ENCODE data around the gene RHBDL2. TPM values are rescaled to one million over a fixed set of nuclear protein-coding genes. Genes with fewer than 3 reads are reported as not detected.

Gene RHBDL2
- total RNA-seq, 2 experiments from 2014 or later: not detected

- DNase-seq: no peak
- no peak overlapping the region for H3K27ac Mint-ChIP-seq
- ChIA-PET CTCF (interaction anchor here (0.8 kb wide), 1 partner anchor 28 kb away, joined by 3 read pairs; no protein-coding TSS in a partner anchor), POLR2A (no interaction called here)
- no peak overlapping the region for H3K4me3 Mint-ChIP-seq
- no peaks in the 10 kb centered on the region for H3K9me3 Mint-ChIP-seq
- H3K4me1 Mint-ChIP-seq: no peaks in the 10 kb centered on the region
- no peaks in the 10 kb centered on the region for H3K36me3 Mint-ChIP-seq (ENCODE audit: low read depth)
- peaks cover 8% of the 10 kb centered on the region for H3K27me3 Mint-ChIP-seq
Measured at GRCh38 chr1:38889589-38889988, 52.0 kb downstream of the RHBDL2 start.

- H3K27me3 Mint-ChIP-seq: peaks cover 8% of the 10 kb centered on the region
- no peaks in the 10 kb centered on the region for H3K36me3 Mint-ChIP-seq (ENCODE audit: low read depth)
- no peak for DNase-seq
- no peak overlapping the region for H3K27ac Mint-ChIP-seq
- ChIA-PET CTCF (interaction anchor here (0.8 kb wide), 2 partner anchors 13 to 27 kb away, joined by 3 read pairs; no protein-coding TSS in a partner anchor), POLR2A (no interaction called here)
- no peak overlapping the region for H3K4me3 Mint-ChIP-seq
- H3K4me1 Mint-ChIP-seq: no peaks in the 10 kb centered on the region
- no peaks in the 10 kb centered on the region for H3K9me3 Mint-ChIP-seq
Measured at GRCh38 chr1:38888423-38889333, 53.0 kb downstream of the RHBDL2 start.

- Mint-ChIP-seq H3K9me3 (no peaks in the 10 kb centered on the region), H3K4me3 (no peak overlapping the region)
- CTCF ChIA-PET: no interaction called here
Measured at GRCh38 chr1:38885092-38885491, 56.5 kb downstream of the RHBDL2 start.

DNA sequence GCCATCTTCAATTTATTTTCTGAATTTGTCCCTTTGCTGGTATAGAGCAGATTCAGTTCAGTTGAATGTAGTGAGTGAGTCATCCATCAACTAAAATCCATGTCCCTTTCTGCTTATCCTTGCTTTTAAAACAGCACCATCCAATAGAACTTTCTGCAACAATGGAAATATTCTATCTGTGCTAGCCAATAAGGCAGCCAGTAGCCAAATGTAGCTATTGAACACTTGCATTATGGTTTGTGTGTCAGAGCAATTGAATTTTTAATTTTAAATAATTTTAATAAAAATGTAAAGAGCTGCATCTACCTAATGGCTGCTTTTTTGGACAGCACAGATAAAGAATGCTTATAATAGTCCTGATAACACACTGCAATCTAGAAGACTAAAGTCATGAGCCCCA is 60.1 kb downstream of the RHBDL2 start, which contains the start of gene GJA9:
Gene GJA9 (minus strand): TSS at position 101 of the 400 bp plus-strand sequence. CDS start 5,489 bp downstream, outside the sequence.
- peaks cover 4% of the 10 kb centered on the region for H3K27me3 Mint-ChIP-seq
- ChIA-PET POLR2A (no interaction called here), CTCF (no interaction called here)
- no peak within 1 kb of the TSS for H3K4me3 Mint-ChIP-seq
- no peak for DNase-seq
- H3K27ac Mint-ChIP-seq: no peak within 1 kb of the TSS
- H3K9me3 Mint-ChIP-seq: no peaks in the 10 kb centered on the region
- H3K4me1 Mint-ChIP-seq: no peaks in the 10 kb centered on the region
- no peaks in the 10 kb centered on the region for H3K36me3 Mint-ChIP-seq (ENCODE audit: low read depth)

More at GRCh38 chr1:38885092-38885491, 56.5 kb downstream of the RHBDL2 start:
- no peak for DNase-seq
- Mint-ChIP-seq H3K27me3 (peaks cover 8% of the 10 kb centered on the region), H3K4me1 (no peaks in the 10 kb centered on the region), H3K36me3 (ENCODE audit: low read depth) (no peaks in the 10 kb centered on the region), H3K27ac (no peak overlapping the region)
- POLR2A ChIA-PET: no interaction called here

GRCh38 chr1:38875811-38876210 is 65.8 kb downstream of the RHBDL2 start:
- no peak overlapping the region for H3K4me3 Mint-ChIP-seq
- DNase-seq: no peak
- ChIA-PET CTCF (interaction anchor here (0.7 to 1.5 kb wide), 2 partner anchors 12 to 88 kb away, joined by 3 to 4 read pairs; no protein-coding TSS in a partner anchor), POLR2A (no interaction called here)
- H3K4me1 Mint-ChIP-seq: peaks cover 26% of the 10 kb centered on the region
- H3K9me3 Mint-ChIP-seq: no peaks in the 10 kb centered on the region
- H3K27ac Mint-ChIP-seq: no peak overlapping the region
- H3K36me3 Mint-ChIP-seq (ENCODE audit: low read depth): peaks cover 2% of the 10 kb centered on the region
- H3K27me3 Mint-ChIP-seq: no peaks in the 10 kb centered on the region

- Mint-ChIP-seq H3K4me3 (peak within 1 kb of the TSS; percentile 83), H3K36me3 (ENCODE audit: low read depth) (peaks cover 6% of the 10 kb centered on the region), H3K9me3 (no peaks in the 10 kb centered on the region), H3K4me1 (peaks cover 30% of the 10 kb centered on the region), H3K27me3 (no peaks in the 10 kb centered on the region), H3K27ac (peak within 1 kb of the TSS; percentile 87)
- peak; percentile 97 for DNase-seq
- ChIA-PET POLR2A (no interaction called here), CTCF (interaction anchor here (0.6 to 1.2 kb wide), 4 partner anchors 11 to 507 kb away, joined by 3 to 4 read pairs (median 3); no protein-coding TSS in a partner anchor)
Measured at GRCh38 chr1:38873027-38873969, 68.3 kb downstream of the RHBDL2 start, which contains the start of gene MYCBP. Gene MYCBP (minus strand): TSS chr1:38873348. CDS start chr1:38873305, 43 bp downstream.

DNA sequence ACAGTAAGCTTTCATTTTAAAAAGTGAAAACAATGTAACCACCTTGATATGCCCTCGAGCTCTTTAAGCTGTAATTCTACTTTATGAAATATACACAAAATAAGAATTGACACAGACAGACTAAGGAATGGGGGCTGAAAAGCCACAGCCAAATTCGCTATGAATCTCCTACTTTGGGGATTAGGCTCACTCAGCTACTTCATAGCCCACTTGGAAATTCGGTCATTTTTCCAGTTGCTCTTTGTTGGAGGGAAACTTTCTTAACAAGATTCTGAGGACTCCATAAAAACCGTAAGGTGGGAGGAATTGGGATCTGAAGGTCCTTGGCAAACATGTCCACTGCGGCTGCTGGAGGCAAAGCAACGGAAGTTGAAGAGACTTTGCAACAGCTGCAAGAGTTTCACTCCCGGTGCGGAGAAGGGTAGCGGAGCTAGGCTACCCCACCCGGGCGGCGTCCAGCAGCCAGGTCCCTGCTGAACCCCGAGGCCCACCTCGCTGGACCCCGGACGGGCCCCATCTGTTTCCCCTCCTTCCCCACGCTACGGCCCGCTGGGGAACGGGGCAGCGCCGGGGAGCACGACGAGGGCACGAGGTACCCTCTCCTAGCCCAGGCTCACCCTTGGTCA is 69.1 kb downstream of the RHBDL2 start:
- no peak overlapping the region for H3K27ac Mint-ChIP-seq
- H3K4me1 Mint-ChIP-seq: peaks cover 33% of the 10 kb centered on the region
- peak overlapping the region; percentile 83 for H3K4me3 Mint-ChIP-seq
- ChIA-PET POLR2A (interaction anchor here (0.7 kb wide), 1 partner anchor 13 kb away, joined by 3 read pairs; the partner anchor contains the start of gene RRAGC), CTCF (interaction anchor here (0.6 to 1.2 kb wide), 4 partner anchors 10 to 508 kb away, joined by 3 to 4 read pairs (median 3); no protein-coding TSS in a partner anchor)
- no peaks in the 10 kb centered on the region for H3K9me3 Mint-ChIP-seq
- DNase-seq: peak; percentile 48
- H3K27me3 Mint-ChIP-seq: no peaks in the 10 kb centered on the region
- H3K36me3 Mint-ChIP-seq (ENCODE audit: low read depth): peaks cover 6% of the 10 kb centered on the region

- peaks cover 10% of the 10 kb centered on the region for H3K36me3 Mint-ChIP-seq (ENCODE audit: low read depth)
- CTCF ChIA-PET: interaction anchor here (0.8 to 1.1 kb wide), 2 partner anchors 12 to 22 kb away, joined by 3 read pairs; partner anchors contain the start of gene RRAGC
- no peaks in the 10 kb centered on the region for H3K27me3 Mint-ChIP-seq
- H3K27ac Mint-ChIP-seq: no peak overlapping the region
- H3K4me3 Mint-ChIP-seq: no peak overlapping the region
- no peak for DNase-seq
- POLR2A ChIA-PET: no interaction called here
- no peaks in the 10 kb centered on the region for H3K9me3 Mint-ChIP-seq
- H3K4me1 Mint-ChIP-seq: peaks cover 35% of the 10 kb centered on the region
Measured at GRCh38 chr1:38870996-38871395, 70.6 kb downstream of the RHBDL2 start.

- H3K36me3 Mint-ChIP-seq (ENCODE audit: low read depth): peaks cover 31% of the 10 kb centered on the region
- H3K4me1 Mint-ChIP-seq: peaks cover 30% of the 10 kb centered on the region
- H3K4me3 Mint-ChIP-seq: no peak overlapping the region
- H3K9me3 Mint-ChIP-seq: no peaks in the 10 kb centered on the region
- no peaks in the 10 kb centered on the region for H3K27me3 Mint-ChIP-seq
- no peak overlapping the region for H3K27ac Mint-ChIP-seq
- DNase-seq: no peak
- ChIA-PET POLR2A (no interaction called here), CTCF (no interaction called here)
Measured at GRCh38 chr1:38867208-38867607, 74.4 kb downstream of the RHBDL2 start.

GRCh38 chr1:38865112-38865715 is 76.4 kb downstream of the RHBDL2 start:
- peaks cover 34% of the 10 kb centered on the region for H3K4me1 Mint-ChIP-seq

DNA sequence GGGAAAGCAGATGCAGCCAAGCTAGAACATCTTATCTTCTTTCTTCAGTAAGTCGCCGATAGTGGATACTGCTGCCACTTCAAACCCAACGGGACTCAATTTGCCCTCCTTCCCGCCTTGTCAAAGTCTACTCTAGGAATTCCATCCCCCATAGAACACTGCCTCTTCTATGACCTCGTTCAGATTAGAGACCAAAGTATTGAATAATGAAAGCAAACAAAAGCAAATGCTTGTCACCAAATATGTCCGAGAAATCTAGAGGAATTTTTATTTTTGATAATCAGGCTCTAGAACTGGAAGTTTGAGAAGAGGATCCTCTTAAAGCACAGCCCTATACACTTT is 81.2 kb downstream of the RHBDL2 start:
- H3K4me3 Mint-ChIP-seq: peak overlapping the region; percentile 89
- CTCF ChIA-PET: interaction anchor here (0.7 kb wide), 1 partner anchor 14 kb away, joined by 3 read pairs; no protein-coding TSS in a partner anchor
- peaks cover 49% of the 10 kb centered on the region for H3K4me1 Mint-ChIP-seq
- no peaks in the 10 kb centered on the region for H3K27me3 Mint-ChIP-seq
- no peak for DNase-seq
- peak overlapping the region; percentile 83 for H3K27ac Mint-ChIP-seq
- POLR2A ChIA-PET: no interaction called here
- H3K9me3 Mint-ChIP-seq: no peaks in the 10 kb centered on the region
- peaks cover 33% of the 10 kb centered on the region for H3K36me3 Mint-ChIP-seq (ENCODE audit: low read depth)

More at GRCh38 chr1:38865112-38865715, 76.4 kb downstream of the RHBDL2 start:
- Mint-ChIP-seq H3K9me3 (no peaks in the 10 kb centered on the region), H3K27me3 (no peaks in the 10 kb centered on the region), H3K36me3 (ENCODE audit: low read depth) (peaks cover 29% of the 10 kb centered on the region), H3K27ac (no peak overlapping the region), H3K4me3 (no peak overlapping the region)
- no peak for DNase-seq
- POLR2A ChIA-PET: no interaction called here
- CTCF ChIA-PET: no interaction called here

Measured in activated CD4-positive, alpha-beta T cell treated with anti-CD3 and anti-CD28 coated beads, Interleukin-2, amount 10 ng/mL, durations not matched to agents 7 days and 5 days (primary cell).